HAP-1 (cell line): ENCODE results near the gene ZNF462.
A peak's percentile ranks its signal among the peaks of the same experiment; 100 is the strongest.
"Not testable (repeated sequence)": the region's sequence is repeated elsewhere in the genome, so short reads cannot be mapped to it uniquely, and the experiment has no call there.

Source experiments
- DNase-seq, 2 experiments: peaks; one replicate each; pipeline ENCODE4 v3.0.0-alpha.2; 2016 to 2020; ENCODE audit warnings: low spot score in 2 of 2
- H3K27me3 ChIP-seq: fragments of 250-450 bp; sonication (Bioruptor Pico); 2 replicates; pipeline ENCODE4 v1.5.1; 2020; ENCODE audit warnings: low read depth, mild to moderate bottlenecking, moderate library complexity
- H3K36me3 ChIP-seq: fragments of 250-450 bp; sonication (Bioruptor Pico); replicated peaks from 2 replicates; pipeline ENCODE4 v1.5.1; 2020; ENCODE audit warnings: mild to moderate bottlenecking
- H3K4me1 ChIP-seq: fragments of 250-450 bp; sonication (Bioruptor Pico); 2 replicates; pipeline ENCODE4 v1.5.1; 2020; ENCODE audit warnings: mild to moderate bottlenecking
- H3K4me3 ChIP-seq: fragments of 250-450 bp; sonication (Bioruptor Pico); 2 replicates; pipeline ENCODE4 v1.5.1; 2020; ENCODE audit warnings: mild to moderate bottlenecking, moderate library complexity
- H3K9me3 ChIP-seq: fragments of 250-450 bp; sonication (Bioruptor Pico); 2 replicates; pipeline ENCODE4 v1.5.1; 2020; ENCODE audit warnings: mild to moderate bottlenecking, moderate library complexity
- in situ Hi-C: fragments of 300-500 bp; cut with MboI; formaldehyde crosslinking; loops from 3 replicates; pipeline ENCODE4 v1.14.3; 2020; ENCODE audit warnings: low sequenced_read_pairs, inconsistent platforms, mixed read lengths

The ZNF462 gene

DNA sequence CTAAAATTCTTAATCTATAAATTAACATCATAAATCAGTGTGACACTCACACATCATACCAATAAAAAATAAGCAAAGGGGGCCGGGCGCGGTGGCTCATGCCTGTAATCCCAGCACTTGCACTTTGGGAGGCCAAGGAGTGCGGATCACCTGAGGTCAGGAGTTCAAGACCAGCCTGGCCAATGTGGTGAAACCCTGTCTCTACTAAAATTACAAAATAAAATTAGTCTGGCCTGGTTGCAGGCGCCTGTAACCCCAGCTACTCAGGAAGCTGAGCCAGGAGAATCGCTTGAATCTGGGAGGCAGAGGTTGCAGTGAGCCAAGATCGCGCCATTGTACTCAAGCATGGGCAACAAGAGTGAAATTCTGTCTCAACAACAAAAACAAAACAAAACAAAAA is 11.3 kb upstream of the ZNF462 start:
- H3K4me1 ChIP-seq, DNase-seq, H3K4me3 ChIP-seq, H3K9me3 ChIP-seq, H3K27me3 ChIP-seq, H3K36me3 ChIP-seq, in situ Hi-C loops: not testable (repeated sequence)

DNA sequence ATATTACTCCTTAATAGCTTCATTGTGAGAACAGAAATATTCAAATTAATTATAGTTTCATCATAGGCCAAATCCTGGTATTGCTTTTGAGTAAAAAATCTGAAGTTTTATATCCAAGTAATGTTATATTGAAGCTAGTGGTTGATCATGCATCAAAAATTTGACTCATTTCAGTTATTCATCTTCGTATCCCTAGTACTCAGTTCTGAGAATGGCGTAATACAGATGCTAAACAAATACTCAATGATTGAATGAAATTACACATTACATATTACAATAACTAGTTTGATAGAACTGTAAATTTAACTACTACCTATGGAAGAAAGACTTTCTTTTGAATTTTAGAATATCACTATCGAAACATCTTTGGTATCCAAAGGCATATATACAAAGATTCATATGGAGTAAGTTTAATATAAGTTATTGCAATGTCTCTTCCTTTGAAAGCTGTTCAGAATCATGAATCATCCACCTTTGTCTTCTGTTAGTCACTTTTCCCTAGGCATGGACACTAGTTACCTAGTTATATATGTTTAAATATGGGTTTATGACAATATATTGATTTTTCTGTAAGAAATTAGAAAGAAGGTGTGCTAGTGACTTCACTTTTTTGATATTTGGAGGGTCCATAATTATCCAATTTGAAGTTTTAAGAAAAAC is 5.0 kb upstream of the ZNF462 start:
- Histone ChIP-seq H3K9me3 (peaks cover 10% of the 10 kb centered on the region; the same call in 1 of the 2 replicates), H3K27me3 (no peaks in the 10 kb centered on the region), H3K4me3 (no peak overlapping the region), H3K36me3 (no peaks in the 10 kb centered on the region), H3K4me1 (no peaks in the 10 kb centered on the region)
- DNase-seq = no peak
- in situ Hi-C loops = no loop called here

DNA sequence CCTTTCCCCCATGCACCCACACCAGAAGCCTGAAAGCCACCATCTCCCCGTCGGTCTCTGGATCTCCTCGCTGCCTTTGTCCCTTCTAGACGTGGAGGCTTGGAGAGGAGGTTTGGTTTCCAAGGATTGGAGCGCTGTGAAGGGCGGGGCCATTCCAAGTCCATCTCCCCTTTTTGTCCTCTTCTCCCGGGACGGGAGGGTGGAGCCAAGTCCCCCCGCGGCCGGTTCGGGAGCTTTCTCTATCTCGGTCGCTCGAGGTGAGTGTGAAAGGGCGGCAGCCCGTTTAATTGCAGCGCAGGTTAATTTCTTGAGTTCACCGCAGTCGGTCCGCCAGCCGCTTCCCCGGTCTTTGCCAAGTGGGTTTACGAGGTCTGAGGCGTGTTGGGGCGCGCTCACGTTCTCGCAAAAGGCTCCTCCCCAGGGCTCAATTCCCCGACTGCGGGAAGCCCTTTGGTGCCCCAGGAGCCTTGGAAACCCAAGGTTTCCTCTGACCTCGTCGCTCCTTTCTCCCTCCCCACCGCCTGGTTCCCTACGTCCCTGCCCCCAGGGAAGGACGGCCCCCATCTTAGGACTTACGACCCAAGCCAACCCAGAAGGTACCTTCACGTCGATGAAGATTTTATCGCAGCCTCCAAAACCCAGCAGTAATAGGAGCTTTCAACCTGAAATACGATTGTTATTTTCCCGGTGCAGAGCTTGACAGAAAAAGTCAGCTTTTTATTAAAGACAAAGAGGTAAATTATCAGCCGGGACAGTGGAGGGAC is 2.8 kb upstream of the ZNF462 start:
- DNase-seq = no peak
- Histone ChIP-seq H3K36me3 (no peaks in the 10 kb centered on the region), H3K9me3 (peaks cover 10% of the 10 kb centered on the region; the same call in 1 of the 2 replicates), H3K4me3 (no peak overlapping the region), H3K4me1 (peaks cover 3% of the 10 kb centered on the region; the same call in 1 of the 2 replicates), H3K27me3 (no peaks in the 10 kb centered on the region)
- in situ Hi-C loops = no loop called here

DNA sequence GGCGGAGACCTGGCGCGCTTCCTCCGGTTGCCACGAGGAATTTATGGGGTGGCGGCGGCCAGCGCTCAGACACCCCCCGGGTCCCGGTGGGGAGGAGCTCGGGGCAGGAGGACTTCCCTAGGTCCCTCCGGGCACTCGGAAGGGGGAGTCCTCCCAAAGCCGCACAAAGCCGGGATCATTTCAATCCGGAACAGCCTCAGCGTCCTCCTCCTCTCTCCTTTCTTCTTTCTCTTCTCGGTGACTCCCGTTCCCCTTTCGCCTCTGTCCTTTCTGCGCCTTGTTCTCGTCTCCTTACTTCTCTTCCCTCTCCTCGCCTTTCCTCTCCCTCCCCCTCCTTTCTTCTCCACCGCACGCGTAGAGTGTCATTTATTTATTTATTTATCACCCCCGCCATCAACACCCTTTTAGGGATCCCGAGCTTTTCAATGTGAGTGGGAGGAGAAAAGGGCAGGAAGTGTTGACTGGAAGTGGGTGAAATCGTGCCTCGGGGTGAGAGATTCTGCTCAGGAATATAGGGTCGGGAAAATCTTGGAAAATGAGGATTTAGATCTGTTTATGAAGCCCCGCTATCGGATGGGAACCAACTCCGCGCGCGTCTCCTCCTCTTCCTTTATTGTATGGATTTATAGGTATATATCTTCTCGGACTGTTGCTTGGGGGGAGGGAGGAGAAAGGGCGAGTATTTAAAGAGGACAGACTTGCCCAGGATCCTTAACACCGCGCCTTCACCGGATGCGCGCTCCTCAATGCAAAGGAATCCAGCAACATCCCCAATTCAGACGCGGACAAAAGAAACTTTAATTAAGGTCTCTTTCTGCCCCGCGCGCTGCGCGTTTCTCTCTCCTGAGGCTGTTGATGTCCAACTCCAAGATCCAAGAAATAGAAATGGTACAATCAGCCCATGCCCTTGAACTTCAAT is 2.0 kb upstream of the ZNF462 start:
- in situ Hi-C loops = no loop called here
- Histone ChIP-seq H3K4me1 (peaks cover 5% of the 10 kb centered on the region; the same call in 1 of the 2 replicates), H3K36me3 (no peaks in the 10 kb centered on the region), H3K9me3 (peaks cover 10% of the 10 kb centered on the region; the same call in 1 of the 2 replicates), H3K27me3 (no peaks in the 10 kb centered on the region), H3K4me3 (no peak overlapping the region)
- DNase-seq = no peak

DNA sequence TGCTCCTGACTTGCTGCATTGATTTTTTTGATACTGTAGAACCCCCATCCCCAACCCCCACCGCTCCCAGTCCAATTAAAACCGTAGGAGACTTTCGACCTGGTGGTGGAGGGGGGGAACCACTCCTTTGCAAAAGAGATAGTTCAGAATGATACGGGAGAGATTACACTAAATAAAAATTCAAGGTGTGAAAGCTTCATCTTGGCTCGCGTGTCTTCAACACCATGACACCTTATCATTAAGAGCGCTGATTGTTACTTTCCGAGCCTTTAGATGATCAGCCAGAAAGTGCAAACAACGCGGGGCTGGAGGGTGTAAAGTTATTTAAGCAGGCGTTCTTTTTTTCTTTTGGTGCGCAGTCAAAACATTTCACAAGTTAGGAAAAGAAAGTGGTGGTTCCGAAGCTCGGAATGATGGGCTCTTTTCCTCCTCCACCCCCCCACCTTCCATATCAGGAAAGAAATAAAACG is 1.3 kb upstream of the ZNF462 start:
- peaks cover 10% of the 10 kb centered on the region; the same call in 1 of the 2 replicates for H3K9me3 ChIP-seq
- no peak for DNase-seq
- H3K27me3 ChIP-seq = no peaks in the 10 kb centered on the region
- H3K36me3 ChIP-seq = no peaks in the 10 kb centered on the region
- in situ Hi-C loops = no loop called here
- H3K4me3 ChIP-seq = no peak overlapping the region
- peaks cover 8% of the 10 kb centered on the region; the same call in 1 of the 2 replicates for H3K4me1 ChIP-seq

DNA sequence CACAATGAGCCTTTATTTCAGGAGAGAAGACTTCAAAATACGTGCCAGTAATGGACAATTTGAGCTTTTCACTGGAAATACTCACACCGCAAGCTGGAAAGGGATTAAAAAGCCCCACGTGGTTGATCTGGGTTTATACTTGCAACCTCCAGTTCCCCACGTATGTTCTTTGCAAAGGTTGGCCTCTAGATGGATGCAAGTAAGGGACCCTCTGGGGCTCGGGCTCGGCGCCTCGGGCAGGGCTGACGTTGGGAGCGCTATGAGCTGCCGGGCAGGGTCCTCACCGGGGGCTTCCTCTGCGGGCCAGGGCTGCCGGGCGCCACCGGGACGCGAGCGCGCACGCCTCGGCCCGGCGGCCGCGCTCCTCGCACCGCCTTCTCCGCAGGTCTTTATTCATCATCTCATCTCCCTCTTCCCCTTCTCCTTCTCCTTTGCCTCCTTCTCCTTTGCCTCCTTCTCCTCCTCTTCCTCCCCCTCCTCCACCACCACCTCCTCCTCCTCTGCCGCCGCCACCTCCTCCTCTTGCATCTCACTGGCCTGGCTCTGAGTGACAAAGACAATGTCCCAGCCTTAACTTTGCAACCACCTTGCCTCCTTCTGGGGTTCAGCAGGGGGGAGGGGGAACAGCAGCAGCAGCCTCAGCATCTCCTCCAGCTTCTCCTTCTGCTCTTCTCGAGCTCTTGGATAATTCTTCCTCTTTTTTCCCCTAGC is 701 bp upstream of the ZNF462 start:
- Histone ChIP-seq H3K4me3 (peak overlapping the region; percentile 74), H3K27me3 (no peaks in the 10 kb centered on the region), H3K4me1 (peaks cover 9% of the 10 kb centered on the region; the same call in 1 of the 2 replicates), H3K36me3 (peaks cover 3% of the 10 kb centered on the region; the same call in 1 of the 2 replicates), H3K9me3 (peaks cover 10% of the 10 kb centered on the region; the same call in 1 of the 2 replicates)
- DNase-seq = peak in 1 of 2 experiments; percentile 51
- in situ Hi-C loops = no loop called here

DNA sequence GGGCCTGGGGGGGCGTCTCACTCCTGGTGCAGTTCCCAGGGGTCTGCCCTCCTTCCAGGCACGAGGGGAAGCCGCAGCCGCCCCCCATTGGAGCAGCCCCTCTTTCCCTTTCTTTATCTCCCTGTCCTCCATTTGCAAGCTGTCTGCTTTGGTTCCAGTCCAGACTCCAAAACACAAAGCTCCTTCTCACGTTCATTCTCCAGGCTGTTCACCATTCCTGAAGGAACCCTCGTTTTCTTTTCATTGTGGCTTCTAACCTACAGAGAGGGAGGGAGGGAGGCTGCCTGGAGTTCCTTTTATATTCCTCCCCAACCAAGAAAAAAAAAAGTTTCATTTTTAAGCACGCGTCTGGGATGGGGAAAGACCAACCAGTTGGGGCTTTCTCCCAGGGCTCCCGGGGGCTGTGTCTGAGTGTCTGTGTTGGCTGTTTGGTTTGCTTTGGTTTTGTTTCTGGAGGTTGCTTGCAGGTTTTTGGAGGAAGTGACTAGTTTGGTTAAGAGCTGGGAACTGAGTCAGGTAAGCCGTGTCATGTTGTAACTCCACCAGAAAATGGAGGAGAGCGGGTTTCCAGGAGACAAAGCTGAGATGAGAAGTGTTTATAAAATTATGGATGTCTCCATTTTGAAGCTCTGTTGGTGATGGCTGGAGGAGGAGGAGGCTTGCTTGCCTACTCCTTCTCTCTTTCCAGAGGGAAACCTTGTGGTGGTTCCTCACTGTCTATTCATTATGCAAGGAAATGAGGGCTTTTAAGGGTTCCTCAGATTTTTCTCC is 1.6 kb downstream of the ZNF462 start:
- H3K4me3 ChIP-seq = peak overlapping the region; percentile 74
- H3K36me3 ChIP-seq = peaks cover 3% of the 10 kb centered on the region; the same call in 1 of the 2 replicates
- peaks cover 10% of the 10 kb centered on the region; the same call in 1 of the 2 replicates for H3K9me3 ChIP-seq
- peaks cover 9% of the 10 kb centered on the region; the same call in 1 of the 2 replicates for H3K4me1 ChIP-seq
- peak; percentile 32 for DNase-seq
- no peaks in the 10 kb centered on the region for H3K27me3 ChIP-seq
- in situ Hi-C loops = no loop called here

DNA sequence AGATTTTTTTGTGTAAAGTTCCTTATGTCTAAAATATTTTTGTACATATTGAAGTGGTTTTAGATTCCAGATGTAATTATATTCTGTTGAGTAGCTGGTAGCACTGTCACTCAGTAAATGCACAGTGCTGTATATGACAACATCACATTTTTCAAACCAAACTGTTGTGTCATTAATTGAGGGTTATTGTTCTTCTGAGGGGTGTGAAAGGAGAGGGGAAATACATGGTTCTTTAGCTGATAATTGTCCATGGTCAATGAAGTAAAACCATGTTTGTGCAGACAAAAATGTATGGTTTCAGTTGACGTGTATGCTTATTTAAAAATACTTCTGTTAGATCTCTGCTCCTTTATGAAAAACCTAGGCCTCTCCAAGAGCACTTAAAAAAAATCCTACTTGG is 3.3 kb downstream of the ZNF462 start:
- H3K9me3 ChIP-seq = peaks cover 4% of the 10 kb centered on the region; the same call in 1 of the 2 replicates
- no peak for DNase-seq
- H3K27me3 ChIP-seq = no peaks in the 10 kb centered on the region
- no peak overlapping the region for H3K4me3 ChIP-seq
- H3K4me1 ChIP-seq = peaks cover 9% of the 10 kb centered on the region; the same call in 1 of the 2 replicates
- in situ Hi-C loops = no loop called here
- peaks cover 3% of the 10 kb centered on the region; the same call in 1 of the 2 replicates for H3K36me3 ChIP-seq

DNA sequence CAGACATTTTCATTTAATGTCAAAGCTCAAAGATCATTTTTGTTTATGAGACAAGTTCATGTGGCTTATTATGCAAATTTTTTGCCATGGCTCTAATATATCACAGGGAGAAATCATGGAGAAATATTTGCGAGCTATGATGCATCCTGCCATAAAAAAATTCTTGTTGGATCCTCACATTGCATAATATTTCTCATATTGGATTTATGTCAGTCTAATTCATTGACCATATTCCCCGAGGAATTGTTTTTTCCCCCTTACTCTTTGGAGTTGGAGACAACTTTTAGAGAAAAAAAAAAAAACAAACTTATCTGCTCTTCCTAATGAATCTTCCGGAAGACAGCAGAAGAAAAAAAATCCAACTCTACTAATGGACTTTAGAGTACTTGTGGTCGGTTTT is 4.3 kb downstream of the ZNF462 start:
- in situ Hi-C loops = no loop called here
- H3K27me3 ChIP-seq = no peaks in the 10 kb centered on the region
- H3K36me3 ChIP-seq = peaks cover 3% of the 10 kb centered on the region; the same call in 1 of the 2 replicates
- no peaks in the 10 kb centered on the region; the same call in 1 of the 2 replicates for H3K9me3 ChIP-seq
- peaks cover 9% of the 10 kb centered on the region; the same call in 1 of the 2 replicates for H3K4me1 ChIP-seq
- no peak overlapping the region for H3K4me3 ChIP-seq
- DNase-seq = no peak

DNA sequence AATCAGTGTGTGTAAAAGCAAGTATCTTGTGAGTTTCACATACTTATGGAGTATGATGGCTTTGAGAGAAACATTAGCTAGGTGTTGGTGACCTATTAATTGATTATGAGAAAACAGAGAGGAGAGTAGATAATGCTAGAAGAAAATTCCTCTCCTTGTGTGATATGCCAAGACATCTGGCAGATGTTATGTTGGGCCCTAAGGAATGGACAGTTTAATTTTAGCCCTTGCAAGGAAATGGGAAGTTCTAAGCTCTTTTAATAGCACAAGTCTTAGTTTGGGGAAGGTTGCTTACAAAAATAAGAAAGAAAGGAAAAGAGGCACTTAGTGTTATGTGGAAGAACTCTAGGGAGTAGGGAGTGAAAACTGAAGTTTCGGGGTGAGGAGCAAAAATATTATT is 5.1 kb downstream of the ZNF462 start:
- Histone ChIP-seq H3K27me3 (no peaks in the 10 kb centered on the region), H3K9me3 (no peaks in the 10 kb centered on the region; the same call in 1 of the 2 replicates), H3K4me3 (no peak overlapping the region), H3K36me3 (peaks cover 3% of the 10 kb centered on the region; the same call in 1 of the 2 replicates), H3K4me1 (peaks cover 9% of the 10 kb centered on the region; the same call in 1 of the 2 replicates)
- DNase-seq = no peak
- in situ Hi-C loops = no loop called here

DNA sequence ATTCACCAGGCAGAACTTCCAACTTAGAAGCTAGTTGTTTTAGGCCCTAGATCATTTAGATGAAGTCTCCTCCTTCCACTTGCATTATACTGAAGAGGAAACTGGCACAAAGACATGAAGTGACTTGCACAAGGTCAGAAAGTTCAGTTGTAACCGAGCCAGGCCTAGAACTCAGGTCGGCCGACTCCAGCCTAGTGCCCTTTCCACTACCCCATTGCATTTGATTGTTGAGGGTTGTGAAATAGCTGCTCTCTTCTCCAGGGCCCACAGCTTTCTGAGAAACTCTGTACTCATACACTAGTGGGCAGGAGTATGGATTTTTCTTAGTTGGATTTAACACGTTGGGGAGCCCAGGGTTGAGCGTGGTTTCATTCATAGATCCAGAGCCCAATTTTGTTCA is 5.6 kb downstream of the ZNF462 start:
- H3K9me3 ChIP-seq = no peaks in the 10 kb centered on the region; the same call in 1 of the 2 replicates
- peaks cover 3% of the 10 kb centered on the region; the same call in 1 of the 2 replicates for H3K36me3 ChIP-seq
- peaks cover 9% of the 10 kb centered on the region; the same call in 1 of the 2 replicates for H3K4me1 ChIP-seq
- no peak overlapping the region for H3K4me3 ChIP-seq
- in situ Hi-C loops = no loop called here
- no peak for DNase-seq
- H3K27me3 ChIP-seq = no peaks in the 10 kb centered on the region

DNA sequence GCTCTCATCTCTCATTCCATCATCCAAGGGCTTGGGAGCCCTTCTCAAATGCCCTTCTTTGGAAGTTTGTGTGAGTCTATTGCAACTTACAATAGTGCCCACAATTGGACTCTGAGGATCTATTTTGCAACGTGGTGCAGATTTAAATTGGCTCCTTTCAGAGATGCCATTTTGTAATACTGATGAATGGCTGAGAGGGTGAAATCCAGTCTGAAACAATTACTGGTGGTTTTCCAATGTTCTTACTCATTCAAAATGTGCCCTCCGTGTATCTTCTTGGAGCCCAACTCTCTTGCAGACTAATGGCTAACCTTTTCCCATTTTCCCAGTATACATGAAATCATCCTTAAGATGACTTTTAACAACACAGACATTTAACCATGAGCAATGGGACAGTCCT is 6.1 kb downstream of the ZNF462 start:
- DNase-seq = no peak
- in situ Hi-C loops = no loop called here
- no peaks in the 10 kb centered on the region; the same call in 1 of the 2 replicates for H3K9me3 ChIP-seq
- peaks cover 9% of the 10 kb centered on the region; the same call in 1 of the 2 replicates for H3K4me1 ChIP-seq
- H3K4me3 ChIP-seq = no peak overlapping the region
- no peaks in the 10 kb centered on the region for H3K27me3 ChIP-seq
- H3K36me3 ChIP-seq = peaks cover 3% of the 10 kb centered on the region; the same call in 1 of the 2 replicates
